Effector memory CD4-positive, alpha-beta T cell (primary cell): ENCODE data around the gene NOX3.
"Not testable (repeated sequence)": the region's sequence is repeated elsewhere in the genome, so short reads cannot be mapped to it uniquely, and the experiment has no call there.

Experiments
- DNase-seq, 3 donors: peaks; one replicate each; pipeline ENCODE4 v3.0.0-alpha.2; 2020
- H3K27ac ChIP-seq: 2 replicates; pipeline ENCODE4 v1.7.0; 2013; ENCODE audit warnings: mild to moderate bottlenecking, low read length, moderate library complexity; ENCODE audit not compliant: insufficient read depth, poor library complexity, severe bottlenecking
- H3K27me3 ChIP-seq: replicated peaks from 2 replicates; pipeline ENCODE4 v1.7.0; 2013; ENCODE audit warnings: mild to moderate bottlenecking, low read length; ENCODE audit not compliant: insufficient read depth, control insufficient read depth, poor library complexity, severe bottlenecking
- H3K36me3 ChIP-seq: 2 replicates; pipeline ENCODE4 v1.7.0; 2013; ENCODE audit warnings: mild to moderate bottlenecking, low read length, moderate library complexity; ENCODE audit not compliant: control insufficient read depth, insufficient read depth
- H3K4me1 ChIP-seq: 2 replicates; pipeline ENCODE4 v1.7.0; 2013; ENCODE audit warnings: low read length, mild to moderate bottlenecking; ENCODE audit not compliant: control insufficient read depth, insufficient read depth, poor library complexity, severe bottlenecking
- H3K4me3 ChIP-seq: 2 replicates; pipeline ENCODE4 v1.7.0; 2013; ENCODE audit warnings: low read length, low read depth, mild to moderate bottlenecking; ENCODE audit not compliant: insufficient read depth, poor library complexity, severe bottlenecking
- H3K9me3 ChIP-seq: 2 replicates; pipeline ENCODE4 v1.7.0; 2013; ENCODE audit warnings: mild to moderate bottlenecking, low read length, moderate library complexity; ENCODE audit not compliant: control insufficient read depth

Gene NOX3

GRCh38 chr6:155377061-155377460 lies 78.6 kb downstream of the NOX3 start:
- no peaks in the 10 kb centered on the region for H3K9me3 ChIP-seq
- no peaks in the 10 kb centered on the region for H3K27me3 ChIP-seq
- no peaks in the 10 kb centered on the region for H3K36me3 ChIP-seq
- no peaks in the 10 kb centered on the region for H3K4me1 ChIP-seq
- no peak for DNase-seq
- no peak overlapping the region for H3K27ac ChIP-seq
- no peak overlapping the region for H3K4me3 ChIP-seq

- no peak for DNase-seq
- Histone ChIP-seq H3K4me1 (no peaks in the 10 kb centered on the region), H3K36me3 (no peaks in the 10 kb centered on the region), H3K4me3 (no peak overlapping the region), H3K27me3 (no peaks in the 10 kb centered on the region), H3K9me3 (no peaks in the 10 kb centered on the region), H3K27ac (no peak overlapping the region)
Observed at GRCh38 chr6:155375801-155376200, 79.8 kb downstream of the NOX3 start.

GRCh38 chr6:155374681-155375080 lies 81.0 kb downstream of the NOX3 start:
- Histone ChIP-seq H3K9me3 (no peaks in the 10 kb centered on the region), H3K4me3 (no peak overlapping the region), H3K27me3 (no peaks in the 10 kb centered on the region), H3K4me1 (no peaks in the 10 kb centered on the region), H3K27ac (no peak overlapping the region), H3K36me3 (no peaks in the 10 kb centered on the region)
- DNase-seq = no peak

GRCh38 chr6:155373276-155373675 lies 82.4 kb downstream of the NOX3 start:
- Histone ChIP-seq H3K4me3 (no peak overlapping the region), H3K27ac (no peak overlapping the region), H3K9me3 (no peaks in the 10 kb centered on the region), H3K36me3 (no peaks in the 10 kb centered on the region), H3K4me1 (no peaks in the 10 kb centered on the region), H3K27me3 (no peaks in the 10 kb centered on the region)
- DNase-seq = no peak

- Histone ChIP-seq H3K9me3 (no peaks in the 10 kb centered on the region), H3K36me3 (no peaks in the 10 kb centered on the region), H3K27ac (no peak overlapping the region), H3K4me3 (no peak overlapping the region), H3K4me1 (no peaks in the 10 kb centered on the region), H3K27me3 (no peaks in the 10 kb centered on the region)
- no peak for DNase-seq
Observed at GRCh38 chr6:155372256-155372655, 83.4 kb downstream of the NOX3 start.

- DNase-seq = no peak
- H3K27me3 ChIP-seq = no peaks in the 10 kb centered on the region
- H3K9me3 ChIP-seq = no peaks in the 10 kb centered on the region
- H3K4me1 ChIP-seq = no peaks in the 10 kb centered on the region
- no peak overlapping the region for H3K4me3 ChIP-seq
- no peak overlapping the region for H3K27ac ChIP-seq
- no peaks in the 10 kb centered on the region for H3K36me3 ChIP-seq
Observed at GRCh38 chr6:155371230-155371629, 84.4 kb downstream of the NOX3 start.

DNA sequence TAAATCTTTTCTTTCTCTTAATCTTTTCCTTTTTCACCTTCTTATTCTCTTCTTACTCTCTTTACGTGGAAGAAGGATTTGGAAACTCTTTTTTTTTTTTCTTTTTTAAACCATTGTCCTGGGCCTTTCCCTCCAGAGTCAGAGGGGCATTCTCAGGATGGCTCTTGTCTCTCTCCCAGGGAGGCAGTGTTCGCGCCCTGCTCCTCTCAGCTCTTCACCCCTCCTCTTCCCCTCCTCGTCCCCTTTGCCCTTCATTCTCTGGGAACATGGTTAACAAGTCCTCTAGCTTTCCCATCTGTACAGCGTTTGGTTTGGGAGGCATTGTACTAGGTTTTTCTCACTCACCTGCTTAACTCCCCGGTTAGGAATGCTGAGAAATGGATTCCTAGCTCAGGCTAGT lies 89.3 kb downstream of the NOX3 start:
- Histone ChIP-seq H3K4me1 (no peaks in the 10 kb centered on the region), H3K9me3 (no peaks in the 10 kb centered on the region), H3K27ac (no peak overlapping the region), H3K36me3 (no peaks in the 10 kb centered on the region), H3K4me3 (no peak overlapping the region), H3K27me3 (no peaks in the 10 kb centered on the region)
- DNase-seq = no peak

DNA sequence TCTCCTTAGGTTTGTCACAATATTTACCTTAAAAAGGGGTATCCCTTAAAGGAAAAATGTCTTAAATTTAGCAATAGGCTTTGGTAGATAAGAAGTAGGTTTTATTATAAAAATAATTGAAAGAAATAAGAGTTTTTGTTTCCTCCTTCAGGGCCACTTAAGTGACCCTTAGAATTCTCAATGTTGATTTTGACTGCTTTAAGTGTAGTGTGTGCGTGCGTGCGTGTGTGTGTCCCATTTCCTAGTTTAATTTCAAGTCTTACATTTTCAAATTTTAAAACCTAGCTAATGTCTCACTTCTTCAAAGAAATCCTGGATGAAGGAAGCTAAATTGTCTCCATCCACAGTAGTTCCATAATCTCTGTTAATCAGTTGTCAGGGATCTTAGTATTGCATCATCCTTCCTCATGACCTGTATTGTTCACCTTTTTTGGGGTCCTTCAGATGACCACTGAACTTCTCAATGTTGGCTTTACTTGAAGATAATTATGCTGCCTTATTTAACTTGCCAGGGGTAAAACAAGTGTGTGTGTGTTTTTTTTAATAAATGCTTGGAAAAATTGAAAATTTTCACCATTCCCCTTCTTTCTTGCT lies 90.7 kb downstream of the NOX3 start:
- Histone ChIP-seq H3K9me3 (no peaks in the 10 kb centered on the region), H3K36me3 (no peaks in the 10 kb centered on the region), H3K27me3 (no peaks in the 10 kb centered on the region), H3K4me3 (no peak overlapping the region), H3K4me1 (no peaks in the 10 kb centered on the region), H3K27ac (no peak overlapping the region)
- DNase-seq = no peak

DNA sequence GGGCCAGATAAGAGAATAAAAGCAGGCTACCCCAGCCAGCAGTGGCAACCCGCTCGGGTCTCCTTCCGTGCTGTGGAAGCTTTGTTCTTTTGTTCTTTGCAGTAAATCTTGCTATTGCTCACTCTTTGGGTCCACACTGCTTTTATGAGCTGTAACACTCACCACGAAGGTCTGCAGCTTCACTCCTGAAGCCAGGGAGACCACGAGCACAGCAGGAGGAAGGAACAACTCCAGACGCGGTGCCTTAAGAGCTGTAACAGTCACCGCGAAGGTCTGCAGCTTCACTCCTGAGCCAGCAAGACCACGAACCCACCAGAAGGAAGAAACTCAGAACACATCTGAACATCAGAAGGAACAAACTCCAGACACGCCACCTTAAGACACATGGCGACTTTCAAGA lies 91.6 kb downstream of the NOX3 start:
- not testable (repeated sequence) for DNase-seq, H3K9me3 ChIP-seq, H3K27ac ChIP-seq, H3K36me3 ChIP-seq, H3K4me1 ChIP-seq, H3K4me3 ChIP-seq, H3K27me3 ChIP-seq

DNA sequence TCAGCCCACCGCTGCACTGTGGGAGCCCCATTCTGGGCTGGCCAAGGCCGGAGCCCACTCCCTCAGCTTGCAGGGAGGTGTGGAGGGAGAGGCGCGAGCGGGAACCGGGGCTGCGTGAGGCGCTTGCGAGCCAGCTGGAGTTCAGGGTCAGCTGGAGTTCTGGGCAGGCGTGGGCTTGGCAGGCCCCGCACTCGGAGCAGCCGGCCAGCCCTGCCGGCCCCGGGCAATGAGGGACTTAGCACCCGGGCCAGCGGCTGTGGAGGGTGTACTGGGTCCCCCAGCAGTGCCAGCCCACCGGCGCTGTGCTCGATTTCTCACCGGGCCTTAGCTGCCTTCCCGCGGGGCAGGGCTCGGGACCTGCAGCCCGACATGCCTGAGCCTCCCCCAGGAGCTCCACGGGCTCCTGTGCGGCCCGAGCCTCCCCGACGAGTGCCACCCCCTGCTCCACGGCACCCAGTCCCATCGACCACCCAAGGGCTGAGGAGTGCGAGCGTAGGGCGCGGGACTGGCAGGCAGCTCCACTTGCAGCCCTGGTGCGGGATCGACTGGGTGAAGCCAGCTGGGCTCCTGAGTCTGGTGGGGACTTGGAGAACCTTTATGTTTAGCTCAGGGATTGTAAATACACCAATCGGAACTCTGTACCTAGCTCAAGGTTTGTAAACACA lies 92.5 kb downstream of the NOX3 start:
- not testable (repeated sequence) for H3K9me3 ChIP-seq, H3K4me1 ChIP-seq, H3K27me3 ChIP-seq, H3K36me3 ChIP-seq, DNase-seq, H3K27ac ChIP-seq, H3K4me3 ChIP-seq
